Lower leg skin (tissue), 3 donors: ENCODE measurements around the gene DNAJC17.

ENCODE experiments used
- CTCF ChIP-seq, 3 donors: fragments of 450-650 bp; IDR thresholded peaks; one replicate each; pipeline ENCODE4 v1.5.1; 2016; ENCODE audit warnings: antibody characterized with exemption in 3 of 3, mild to moderate bottlenecking in 3 of 3, moderate library complexity in 2 of 3
- POLR2A ChIP-seq, 2 donors: fragments of 450-650 bp; IDR thresholded peaks; one replicate each; pipeline ENCODE4 v1.6.1; 2016 to 2017; ENCODE audit warnings: antibody characterized with exemption in 2 of 2, mild to moderate bottlenecking in 1 of 2, moderate library complexity in 1 of 2

DNA sequence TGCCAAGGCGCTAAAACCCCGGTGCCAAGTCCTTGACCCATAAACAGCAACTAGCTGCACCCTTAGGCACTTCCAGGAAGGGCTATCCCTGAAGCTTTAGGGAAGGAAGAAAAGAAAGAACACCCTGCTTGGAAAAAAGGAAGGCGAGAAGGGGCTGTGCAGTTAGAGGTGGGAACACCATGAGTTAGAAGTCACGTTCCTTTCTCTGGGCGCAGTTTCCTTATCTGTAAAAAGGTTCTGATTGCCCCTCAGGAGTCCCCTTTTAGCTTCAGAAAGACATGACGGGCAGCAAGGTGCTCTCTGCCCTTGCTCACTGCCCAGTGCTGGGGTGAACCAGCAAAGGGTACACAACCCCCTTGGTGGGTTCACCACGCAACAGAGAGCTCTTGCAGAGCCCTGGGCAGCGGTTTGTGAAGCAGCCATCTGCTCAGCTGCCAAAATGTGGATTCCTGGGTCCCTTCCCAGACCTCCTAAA is 42.6 kb downstream of the DNAJC17 start:
- no peak for TF ChIP-seq CTCF (IDR thresholded peaks at IDR 0.05)
- TF ChIP-seq POLR2A (IDR thresholded peaks at IDR 0.05) = no peak
